HG03342 (cell line): ENCODE data around the gene DDX11.
A peak's percentile ranks its signal among the peaks of the same experiment; 100 is the strongest.
"Not testable (repeated sequence)": the region's sequence is repeated elsewhere in the genome, so short reads cannot be mapped to it uniquely, and the experiment has no call there.

ENCODE experiments used
- ATAC-seq: cut with Tn5 transposase; IDR thresholded peaks from one replicate; pipeline ENCODE4 v1.9.1; 2021; ENCODE audit warnings: mild to moderate bottlenecking, moderate library complexity; ENCODE audit not compliant: unreplicated experiment

The DDX11 gene

DNA sequence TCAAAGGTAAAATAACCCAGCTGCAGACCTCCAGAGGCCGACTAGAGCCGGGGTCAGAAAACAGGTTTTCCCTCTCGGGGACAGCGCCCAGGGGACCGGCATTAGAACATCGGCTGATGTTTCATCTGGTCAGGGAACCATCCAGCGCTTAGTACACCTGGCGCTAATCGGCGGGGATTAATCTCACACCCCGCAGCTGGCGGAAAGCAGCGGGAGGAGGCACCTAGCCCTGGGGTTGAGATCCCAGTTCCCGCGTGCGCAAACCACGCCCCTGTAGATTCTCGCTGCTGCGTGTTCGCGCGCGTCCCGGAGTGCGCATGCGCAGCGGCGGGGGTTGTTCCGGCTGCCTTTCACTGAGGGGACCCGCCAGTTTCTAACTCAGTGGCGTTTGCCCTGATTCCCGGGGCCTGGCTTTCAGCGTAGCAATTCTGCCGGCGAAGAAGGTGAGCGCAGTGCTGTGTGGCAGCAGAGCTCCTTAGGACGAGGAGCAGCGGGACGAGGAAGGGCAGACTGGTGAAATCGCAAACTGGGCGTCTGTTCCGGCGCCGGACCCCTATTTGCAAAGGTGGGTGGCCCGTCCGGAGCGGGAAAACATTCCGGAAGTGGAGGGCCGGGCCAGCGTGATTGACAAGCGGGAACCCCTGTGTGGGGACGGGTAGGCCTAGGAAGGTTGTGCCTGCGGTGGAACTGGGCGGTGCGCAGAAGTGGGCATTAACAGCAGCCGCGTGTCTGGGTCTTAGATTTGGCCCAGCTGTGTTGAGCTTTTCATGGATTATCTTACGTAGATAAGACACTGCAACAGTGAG, at the start of gene DDX11:
Gene DDX11, plus strand, starts transcription at position 334 of the 806 bp plus-strand sequence. CDS start 4,534 bp downstream, outside the sequence.
- peak; percentile 94 for ATAC-seq

DNA sequence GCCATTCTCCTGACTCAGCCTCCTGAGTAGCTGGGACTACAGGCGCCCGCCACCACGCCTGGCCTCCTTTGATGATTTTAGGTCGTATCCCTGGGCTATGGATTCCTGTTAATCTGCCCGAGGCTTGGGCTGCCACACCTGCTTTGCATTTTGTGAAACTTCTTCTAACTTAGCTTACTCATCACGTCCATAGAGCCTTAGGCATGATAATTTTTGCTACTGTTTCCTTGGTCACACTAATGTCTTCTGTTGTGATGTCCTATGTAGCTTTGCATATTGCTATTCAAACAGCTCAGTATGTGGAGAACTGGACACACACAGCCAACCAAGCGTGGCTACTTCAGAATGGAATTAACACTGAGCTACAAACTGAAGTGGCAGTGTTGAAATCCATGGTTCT, 47.5 kb upstream of the DDX11 start:
- ATAC-seq = no peak

DNA sequence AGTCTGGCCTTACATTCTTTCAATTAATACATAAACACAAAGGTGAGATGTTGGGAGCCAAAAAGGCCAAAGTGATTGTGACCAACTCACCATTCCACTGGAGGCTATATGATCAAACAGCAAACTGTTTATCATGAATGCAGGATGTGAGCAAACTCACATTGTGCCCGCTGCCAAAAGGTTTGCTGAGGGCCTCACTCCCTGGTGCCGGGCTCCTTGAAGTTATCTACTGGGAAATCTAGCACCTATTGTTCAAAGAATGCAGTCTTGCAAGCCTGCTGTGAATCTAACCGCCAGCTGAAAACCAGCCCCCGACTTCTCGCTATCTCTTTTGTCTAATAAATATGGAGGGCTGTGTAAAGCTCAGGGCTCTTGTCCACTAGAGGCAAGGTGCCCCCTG, 46.7 kb upstream of the DDX11 start:
- not testable (repeated sequence) for ATAC-seq

- ATAC-seq = no peak
Measured at GRCh38 chr12:31029468-31029867, 44.2 kb upstream of the DDX11 start.

DNA sequence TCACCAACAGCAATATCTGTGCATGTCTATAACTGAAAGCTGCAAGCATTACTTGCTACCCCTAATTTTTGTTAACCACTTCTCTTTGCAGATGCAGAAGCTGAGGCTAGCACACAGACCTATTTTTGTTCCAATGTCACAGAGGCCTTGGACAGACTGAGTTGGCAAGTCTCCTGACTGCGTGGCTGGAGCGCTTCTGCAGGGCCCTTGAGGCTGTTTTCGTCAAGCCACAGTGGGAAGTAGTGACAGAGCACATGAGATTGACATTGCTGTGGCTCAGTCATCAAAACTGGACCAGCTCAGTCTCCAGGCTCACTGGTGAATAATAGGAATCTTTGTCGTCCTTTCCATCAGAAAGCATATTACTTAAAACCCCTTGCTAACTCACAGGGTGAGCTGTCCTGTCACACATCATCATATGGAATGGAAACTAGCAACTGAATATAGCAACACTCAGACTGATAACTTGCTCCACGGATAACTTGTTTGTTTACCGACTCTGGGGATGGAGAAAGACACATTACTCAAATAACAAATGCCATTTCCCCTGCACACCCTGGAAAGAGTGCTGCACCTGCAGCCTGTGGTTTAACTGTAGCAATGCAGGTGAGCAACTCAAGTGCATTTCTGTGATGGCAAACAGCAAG, 43.6 kb upstream of the DDX11 start:
- ATAC-seq = no peak

DNA sequence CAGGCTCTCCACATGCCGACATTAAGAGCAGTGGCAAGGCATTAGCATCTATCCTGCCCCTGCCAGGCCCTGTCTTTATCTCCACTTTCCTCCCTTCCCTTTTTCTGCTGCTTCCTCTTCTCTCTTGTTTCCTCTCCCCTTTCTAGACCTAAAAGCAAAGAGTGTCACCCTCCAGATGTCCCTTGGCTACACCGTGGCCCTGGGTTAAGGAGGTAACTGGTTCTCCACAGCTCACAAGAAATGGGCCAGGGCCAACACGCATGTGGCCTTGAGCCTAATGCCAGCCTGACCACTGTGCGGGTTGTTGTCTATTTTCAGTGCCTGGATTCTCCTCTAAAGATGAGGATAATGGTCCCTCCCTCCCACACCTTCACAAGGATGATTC, 41.7 kb upstream of the DDX11 start:
- no peak for ATAC-seq

- no peak for ATAC-seq
Measured at GRCh38 chr12:31033146-31033545, 40.5 kb upstream of the DDX11 start.

- no peak for ATAC-seq
Measured at GRCh38 chr12:31033681-31034080, 40.0 kb upstream of the DDX11 start.

GRCh38 chr12:31034372-31034771, 39.3 kb upstream of the DDX11 start:
- no peak for ATAC-seq

- ATAC-seq = no peak
Measured at GRCh38 chr12:31035226-31035625, 38.4 kb upstream of the DDX11 start.

GRCh38 chr12:31035967-31036665, 37.5 kb upstream of the DDX11 start:
- ATAC-seq = no peak

- no peak for ATAC-seq
Measured at GRCh38 chr12:31037028-31037427, 36.6 kb upstream of the DDX11 start.

DNA sequence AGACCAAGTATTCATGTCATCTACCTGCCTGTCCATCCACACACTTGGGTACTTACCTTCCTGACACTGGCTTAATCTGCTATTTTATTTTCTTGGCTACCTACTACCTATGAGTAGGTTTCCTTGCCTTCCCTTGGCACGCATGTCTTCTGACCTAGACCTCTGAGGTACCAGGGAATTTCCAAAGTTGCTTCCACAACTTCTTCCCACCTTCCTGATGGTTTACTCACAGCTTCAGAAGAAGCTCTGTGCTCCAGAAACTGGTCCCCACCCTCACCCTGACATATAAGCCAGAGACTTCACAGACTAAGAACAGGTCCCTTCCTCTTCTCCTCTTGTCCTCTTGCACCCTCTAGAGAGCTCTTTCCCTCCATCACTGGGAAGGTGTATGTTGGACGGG, 35.7 kb upstream of the DDX11 start:
- no peak for ATAC-seq

GRCh38 chr12:31041033-31041564, 32.6 kb upstream of the DDX11 start:
- no peak for ATAC-seq

GRCh38 chr12:31050143-31050542, 23.5 kb upstream of the DDX11 start:
- ATAC-seq = not testable (repeated sequence)

- not testable (repeated sequence) for ATAC-seq
Measured at GRCh38 chr12:31050548-31050947, 23.1 kb upstream of the DDX11 start.

DNA sequence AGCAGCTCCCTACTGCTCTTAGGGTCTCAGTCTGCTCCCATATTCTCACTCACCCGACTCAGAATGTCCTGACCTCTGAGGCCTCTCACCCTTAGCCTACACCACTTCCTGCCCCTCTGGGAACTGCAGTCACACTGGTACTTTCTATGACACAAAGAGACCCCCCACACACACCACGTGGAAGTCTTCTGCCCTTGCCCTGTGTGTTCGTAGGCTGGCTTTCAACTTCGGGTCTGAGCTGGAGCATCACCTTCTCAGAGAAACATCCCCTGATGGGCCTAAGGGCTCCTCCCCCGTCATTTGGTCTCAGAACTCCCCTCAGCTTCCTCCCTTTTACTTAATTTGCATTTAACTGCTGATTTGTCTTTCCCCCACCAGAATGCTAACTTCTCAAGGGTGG, 22.0 kb upstream of the DDX11 start:
- peak; percentile 73 for ATAC-seq

DNA sequence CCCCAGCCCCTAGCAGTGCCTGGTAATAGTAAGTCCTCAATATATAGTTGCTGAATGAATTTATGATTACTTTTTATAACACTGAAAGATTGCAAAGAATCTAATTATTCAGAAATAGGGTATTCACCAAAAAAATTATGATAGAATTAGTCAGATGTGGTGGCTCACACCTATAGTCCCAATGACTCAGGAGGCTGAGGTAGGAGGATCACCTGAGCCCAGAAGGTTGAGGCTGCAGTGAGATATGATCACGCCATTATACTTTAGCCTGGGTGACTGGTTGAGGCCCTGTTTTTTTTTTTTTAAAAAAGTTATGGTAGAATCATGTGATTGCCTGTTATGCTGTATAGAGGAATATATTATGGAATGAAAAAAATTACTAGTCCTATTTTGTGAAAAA, 21.5 kb upstream of the DDX11 start:
- not testable (repeated sequence) for ATAC-seq

GRCh38 chr12:31052666-31053439, 20.8 kb upstream of the DDX11 start:
- ATAC-seq = not testable (repeated sequence)

DNA sequence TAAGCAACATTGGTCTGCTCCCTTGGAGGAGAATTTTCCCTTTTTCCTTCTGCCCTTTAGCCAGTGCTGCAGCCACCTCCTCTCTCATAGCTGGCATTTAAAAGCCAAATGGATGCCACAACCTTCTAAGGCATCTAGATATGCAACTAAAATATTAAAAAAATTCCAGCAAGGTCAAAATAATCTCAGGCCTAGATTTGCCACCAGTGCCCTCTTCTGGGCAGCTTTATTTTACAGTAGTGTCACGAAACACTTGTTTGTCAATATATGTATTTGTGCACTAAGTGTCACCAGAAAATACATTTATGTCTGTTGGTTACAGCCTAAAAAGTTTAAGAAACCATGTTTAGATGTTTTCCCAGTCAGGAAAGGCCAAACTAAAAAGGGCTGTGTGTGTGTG, 19.7 kb upstream of the DDX11 start:
- not testable (repeated sequence) for ATAC-seq

GRCh38 chr12:31057671-31058070, 16.0 kb upstream of the DDX11 start:
- no peak for ATAC-seq
